H1 (cell line): ENCODE measurements around the gene ANKH. TPM values are rescaled to one million over a fixed set of nuclear protein-coding genes. Genes with fewer than 3 reads are reported as not detected.

Experiments used
- CTCF ChIA-PET: fragments of 300-600 bp; sonication (Branson Sonifier 250); formaldehyde crosslinking; loops from one replicate; lab custom pipeline; 2021; ENCODE audit not compliant: partially characterized antibody; lab: Charles Lee
- POLR2A ChIA-PET: fragments of 300-600 bp; sonication (Branson Sonifier 250); formaldehyde crosslinking; loops from one replicate; lab custom pipeline; 2021; ENCODE audit warnings: inconsistent platforms; ENCODE audit not compliant: partially characterized antibody; lab: Charles Lee
- DNase-seq, 2 experiments: peaks; one replicate each; pipeline versions ENCODE4 v3.0.0 to v3.0.0-alpha.2; 2010 to 2022; ENCODE audit warnings: low spot score in 2 of 2, low read depth in 1 of 2, mixed read lengths in 1 of 2
- FAIRE-seq: peaks from 2 replicates; lab custom pipeline; 2011; peaks lifted over from hg19 to GRCh38; lab: Jason Lieb, UNC
- H2AFZ ChIP-seq: 2 replicates; pipeline ENCODE4 v1.8.1; 2012; ENCODE audit warnings: low read length, inconsistent platforms
- H2AK5ac ChIP-seq: 2 replicates; pipeline ENCODE4 v1.6.1; 2013; ENCODE audit warnings: low read depth, low read length
- H2BK120ac ChIP-seq: replicated peaks from 2 replicates; pipeline ENCODE3; 2013; ENCODE audit warnings: low read depth, low read length, inconsistent platforms
- H2BK12ac ChIP-seq: 2 replicates; pipeline ENCODE4 v1.6.1; 2013; ENCODE audit warnings: low read depth, low read length
- H2BK15ac ChIP-seq: 2 replicates; pipeline ENCODE4 v1.6.1; 2013; ENCODE audit warnings: low read length
- H2BK20ac ChIP-seq: 2 replicates; pipeline ENCODE4 v1.6.1; 2013; ENCODE audit warnings: low read length
- H2BK5ac ChIP-seq: 2 replicates; pipeline ENCODE4 v1.6.1; 2013; ENCODE audit warnings: low read depth, low read length
- H3K14ac ChIP-seq: 2 replicates; pipeline ENCODE4 v1.6.1; 2013; ENCODE audit warnings: inconsistent platforms; ENCODE audit not compliant: insufficient read length
- H3K18ac ChIP-seq: 2 replicates; pipeline ENCODE4 v1.6.1; 2013; ENCODE audit warnings: low read length; ENCODE audit errors: extremely low read depth
- H3K23ac ChIP-seq: 2 replicates; pipeline ENCODE4 v1.6.1; 2013; ENCODE audit warnings: inconsistent platforms; ENCODE audit not compliant: insufficient read length
- H3K23me2 ChIP-seq: 2 replicates; pipeline ENCODE4 v1.6.1; 2013; ENCODE audit warnings: low read depth, low read length
- H3K27ac ChIP-seq: 2 replicates; pipeline ENCODE4 v1.6.1; 2011; ENCODE audit warnings: low read depth, low read length, inconsistent platforms
- H3K27me3 ChIP-seq, 4 experiments: replicated peaks in 1 of 4; 1 replicate in 1 of 4; 2 replicates in 3 of 4; pipeline versions ENCODE4 v1.6.1 to v1.8.1; 2011 to 2013; ENCODE audit warnings: low read length in 3 of 4, mild to moderate bottlenecking in 3 of 4, inconsistent platforms in 2 of 4, mixed read lengths in 2 of 4, moderate library complexity in 1 of 4; ENCODE audit not compliant: control insufficient read depth in 3 of 4, insufficient read depth in 3 of 4; ENCODE audit errors: extremely low read depth in 1 of 4
- H3K36me3 ChIP-seq, 4 experiments: 2 replicates each; pipeline versions ENCODE4 v1.6.1 to v1.8.1; 2011 to 2013; ENCODE audit warnings: mild to moderate bottlenecking in 4 of 4, low read length in 3 of 4, moderate library complexity in 2 of 4, control low read depth in 1 of 4, inconsistent platforms in 1 of 4; ENCODE audit not compliant: insufficient read depth in 4 of 4, control insufficient read depth in 2 of 4
- H3K4ac ChIP-seq: replicated peaks from 2 replicates; pipeline ENCODE3; 2013; ENCODE audit warnings: low read length, low read depth, mixed read lengths, inconsistent platforms; ENCODE audit not compliant: insufficient read length
- H3K4me1 ChIP-seq, 4 experiments: replicated peaks in 1 of 4; 1 replicate in 1 of 4; 2 replicates in 3 of 4; pipeline versions ENCODE4 v1.6.1 to v1.8.1; 2011 to 2013; ENCODE audit warnings: low read length in 3 of 4, inconsistent platforms in 2 of 4, mixed read lengths in 1 of 4; ENCODE audit not compliant: insufficient read depth in 4 of 4, control insufficient read depth in 3 of 4
- H3K4me2 ChIP-seq, 2 experiments: 2 replicates each; pipeline versions ENCODE4 v1.6.1 to v1.8.1; 2011 to 2013; ENCODE audit warnings: low read depth in 2 of 2, low read length in 2 of 2, control low read depth in 1 of 2, inconsistent platforms in 1 of 2, mild to moderate bottlenecking in 1 of 2; ENCODE audit not compliant: insufficient read depth in 1 of 2
- H3K4me3 ChIP-seq, 4 experiments: fragments of 200-600, 300-600 bp in 1 of 4; sonication (generic), shearing (Covaris generic), sonication (Bioruptor Twin) in 1 of 4; 2 replicates each; pipeline versions ENCODE4 v1.5.1 to v1.8.1; 2011 to 2016; ENCODE audit warnings: low read length in 4 of 4, low read depth in 3 of 4, control low read depth in 2 of 4, inconsistent platforms in 2 of 4, mild to moderate bottlenecking in 2 of 4, mixed read lengths in 1 of 4, moderate library complexity in 1 of 4; ENCODE audit not compliant: insufficient read depth in 2 of 4; ENCODE audit errors: extremely low read depth in 1 of 4
- H3K56ac ChIP-seq: replicated peaks from 2 replicates; pipeline ENCODE3; 2013; ENCODE audit warnings: low read depth, mild to moderate bottlenecking, mixed read lengths, low read length, inconsistent platforms; ENCODE audit not compliant: insufficient read length
- H3K79me1 ChIP-seq: 2 replicates; pipeline ENCODE4 v1.6.1; 2013; ENCODE audit warnings: low read depth, low read length, control low read depth
- H3K79me2 ChIP-seq, 2 experiments: 2 replicates each; pipeline versions ENCODE4 v1.6.1 to v1.8.1; 2012 to 2013; ENCODE audit warnings: low read length in 2 of 2, mild to moderate bottlenecking in 2 of 2, inconsistent platforms in 1 of 2; ENCODE audit not compliant: insufficient read depth in 2 of 2, control insufficient read depth in 1 of 2
- H3K9ac ChIP-seq, 4 experiments: replicated peaks in 1 of 4; 1 replicate in 1 of 4; 2 replicates in 3 of 4; pipeline versions ENCODE4 v1.6.1 to v1.8.1; 2011 to 2013; ENCODE audit warnings: low read depth in 3 of 4, low read length in 3 of 4, control low read depth in 2 of 4, mild to moderate bottlenecking in 2 of 4, moderate library complexity in 2 of 4, inconsistent platforms in 1 of 4; ENCODE audit errors: extremely low read depth in 1 of 4
- H3K9me3 ChIP-seq, 2 experiments: 2 replicates each; pipeline versions ENCODE4 v1.6.1 to v1.8.1; 2012 to 2013; ENCODE audit warnings: mild to moderate bottlenecking in 2 of 2, moderate library complexity in 2 of 2, control low read depth in 1 of 2, inconsistent platforms in 1 of 2, low read depth in 1 of 2, low read length in 1 of 2, mixed read lengths in 1 of 2; ENCODE audit not compliant: insufficient read depth in 2 of 2
- H4K20me1 ChIP-seq, 2 experiments: replicated peaks in 1 of 2; 2 replicates each; pipeline versions ENCODE3 to v1.8.1; 2011 to 2013; ENCODE audit warnings: inconsistent platforms in 2 of 2, low read length in 2 of 2, mild to moderate bottlenecking in 1 of 2; ENCODE audit not compliant: insufficient read depth in 2 of 2, control insufficient read depth in 1 of 2
- H4K5ac ChIP-seq: 2 replicates; pipeline ENCODE4 v1.6.1; 2013; ENCODE audit warnings: low read length, low read depth, mixed read lengths, inconsistent platforms; ENCODE audit not compliant: insufficient read length
- H4K8ac ChIP-seq: 2 replicates; pipeline ENCODE4 v1.8.0; 2013; ENCODE audit warnings: mild to moderate bottlenecking, moderate library complexity, low read length, inconsistent platforms; ENCODE audit not compliant: insufficient read depth; ENCODE audit errors: extremely low read depth
- H4K91ac ChIP-seq: replicated peaks from 2 replicates; pipeline ENCODE3; 2013; ENCODE audit warnings: low read length, mixed read lengths, inconsistent platforms; ENCODE audit not compliant: insufficient read length
- ZNF274 ChIP-seq: IDR thresholded peaks from 2 replicates; pipeline ENCODE4 v1.7.0; 2012; ENCODE audit warnings: low read length, borderline replicate concordance; ENCODE audit errors: extremely low read depth
- WGBS, 2 experiments: shearing (Covaris generic) in 1 of 2; methylation state at CpG; one replicate each; pipeline versions ENCODE4 v1.1.6 to v1.1.7; 2013 to 2015; ENCODE audit warnings: low lambda C conversion rate in 2 of 2, mixed read lengths in 2 of 2, inconsistent platforms in 1 of 2, low coverage in 1 of 2, missing lambda C conversion rate in 1 of 2; ENCODE audit not compliant: insufficient replicate concordance in 2 of 2, insufficient coverage in 1 of 2, insufficient read length in 1 of 2; ENCODE audit errors: extremely low coverage in 1 of 2, missing lambda C conversion rate in 1 of 2; 5-methylcytosine and 5-hydroxymethylcytosine counted together
- polyA plus RNA-seq, 7 experiments: library from polyadenylated mRNA; depleted of rRNA in 3 of 7; stranded (reverse) in 5 of 7; unstranded in 2 of 7; fragments of >200 nt in 5 of 7; fragments of 200-250 nt in 2 of 7; gene quantifications; 1 replicate in 5 of 7; 2 replicates in 1 of 7; 4 replicates in 1 of 7; pipeline versions ENCODE4 v1.2.1 to v1.2.3, GENCODE V29; 2011 to 2013; ENCODE audit warnings: missing spikeins in 2 of 7, mixed read lengths in 2 of 7
- total RNA-seq: library from RNA; stranded (reverse); fragmentation: NEBNext Ultra II Directional; extraction: Animal tissue kit (Norgen Biotek cat#: 25700); gene quantifications from 2 replicates; pipeline ENCODE4 v1.2.1, GENCODE V29; 2021

The ANKH gene
- total and polyA plus RNA-seq, 2 of the 8 experiments (the other 6 are each of a cell fraction or from before 2014, with no cell fraction given), result 5.3 to 13.0 TPM

GRCh38 chr5:14684757-14685156 is 186.8 kb downstream of the ANKH start:
- Histone ChIP-seq H3K36me3 (peaks cover 2 to 33% (median 12%) of the 10 kb centered on the region in 4 experiments; a peak in 6 of 8 replicates), H3K79me2 (no peaks in the 10 kb centered on the region), H3K56ac (no peak overlapping the region), H4K91ac (no peak overlapping the region), H2BK5ac (no peak overlapping the region), H3K23me2 (no peaks in the 10 kb centered on the region), H4K20me1 (peaks cover 2 to 4% of the 10 kb centered on the region in 2 experiments), H3K27ac (no peak overlapping the region), H2AFZ (no peak overlapping the region), H3K14ac (no peak overlapping the region), H2AK5ac (no peak overlapping the region), H4K5ac (no peak overlapping the region), H2BK12ac (no peak overlapping the region), H3K4me2 (no peak overlapping the region), H2BK15ac (no peak overlapping the region), H3K4ac (no peak overlapping the region), H3K18ac (no peak overlapping the region), H3K27me3 (no peaks in the 10 kb centered on the region), H3K23ac (no peak overlapping the region), H3K4me1 (no peaks in the 10 kb centered on the region), H4K8ac (peak overlapping the region; percentile 60; the same call in 1 of the 2 replicates), H3K4me3 (no peak overlapping the region), H3K79me1 (no peaks in the 10 kb centered on the region), H2BK120ac (no peak overlapping the region), H3K9me3 (no peaks in the 10 kb centered on the region), H2BK20ac (no peak overlapping the region), H3K9ac (no peak overlapping the region)
- no peak for DNase-seq
- CTCF ChIA-PET, result interaction anchor here (0.6 to 4.2 kb wide), 25 partner anchors 9 to 358 kb away, joined by 3 to 54 read pairs (median 4); no protein-coding TSS in a partner anchor
- no peak for FAIRE-seq
- no peak for TF ChIP-seq ZNF274
- 88% methylated on average over 5 of the region's 5 CpGs; no CpG with 5 or more reads in 1 of the 2 experiments for WGBS, 2 experiments
- POLR2A ChIA-PET, result interaction anchor here (1.1 to 1.3 kb wide), 2 partner anchors 11 to 22 kb away, joined by 3 read pairs; no protein-coding TSS in a partner anchor
